ENCODE data around the gene MAP3K2.

MAP3K2 gene, protein sequence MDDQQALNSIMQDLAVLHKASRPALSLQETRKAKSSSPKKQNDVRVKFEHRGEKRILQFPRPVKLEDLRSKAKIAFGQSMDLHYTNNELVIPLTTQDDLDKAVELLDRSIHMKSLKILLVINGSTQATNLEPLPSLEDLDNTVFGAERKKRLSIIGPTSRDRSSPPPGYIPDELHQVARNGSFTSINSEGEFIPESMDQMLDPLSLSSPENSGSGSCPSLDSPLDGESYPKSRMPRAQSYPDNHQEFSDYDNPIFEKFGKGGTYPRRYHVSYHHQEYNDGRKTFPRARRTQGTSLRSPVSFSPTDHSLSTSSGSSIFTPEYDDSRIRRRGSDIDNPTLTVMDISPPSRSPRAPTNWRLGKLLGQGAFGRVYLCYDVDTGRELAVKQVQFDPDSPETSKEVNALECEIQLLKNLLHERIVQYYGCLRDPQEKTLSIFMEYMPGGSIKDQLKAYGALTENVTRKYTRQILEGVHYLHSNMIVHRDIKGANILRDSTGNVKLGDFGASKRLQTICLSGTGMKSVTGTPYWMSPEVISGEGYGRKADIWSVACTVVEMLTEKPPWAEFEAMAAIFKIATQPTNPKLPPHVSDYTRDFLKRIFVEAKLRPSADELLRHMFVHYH

DNA sequence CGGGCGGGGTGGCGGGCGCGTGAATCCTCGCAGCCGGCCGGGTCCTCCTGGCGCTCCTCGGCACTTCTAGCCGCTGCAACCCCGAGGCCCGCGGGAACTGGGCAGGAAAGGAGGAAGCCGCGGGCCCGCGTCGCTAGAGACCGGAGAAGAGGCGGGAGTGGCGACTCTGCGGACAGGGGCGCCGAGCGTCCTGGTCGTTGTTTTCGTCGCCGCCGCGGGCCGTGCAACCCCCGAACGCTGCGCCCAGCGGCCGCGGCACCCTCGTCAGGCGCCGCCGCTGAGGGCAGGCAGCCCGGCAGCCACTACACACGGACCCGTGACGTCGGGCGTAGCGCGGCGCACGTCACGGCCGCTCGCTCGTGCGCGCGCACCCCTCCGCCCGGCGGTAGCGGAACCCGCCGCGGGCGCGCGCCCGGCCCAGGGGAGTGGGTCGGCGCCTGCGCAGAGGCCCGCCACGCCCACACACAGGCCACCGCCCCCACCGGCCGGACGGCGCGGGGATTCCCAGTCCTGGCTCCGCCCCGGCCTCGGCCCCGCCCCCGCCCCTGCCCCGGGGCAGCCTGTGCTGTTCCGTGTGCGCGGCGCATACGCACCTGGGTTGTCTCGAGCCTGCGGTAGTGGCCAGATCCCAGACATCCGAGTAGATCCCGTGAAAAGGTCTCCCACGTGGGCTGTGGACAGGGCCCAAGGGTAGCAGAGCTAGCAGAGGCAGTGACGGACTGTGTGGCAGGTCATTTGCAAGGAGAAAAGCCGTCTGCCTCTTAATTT lies at the start of gene MAP3K2:
MAP3K2 (minus strand) TSS at position 321 of the 768 bp plus-strand sequence. CDS start 44,846 bp downstream, outside the sequence.
- peak; percentile 55 to 70 for DNase-seq

DNA sequence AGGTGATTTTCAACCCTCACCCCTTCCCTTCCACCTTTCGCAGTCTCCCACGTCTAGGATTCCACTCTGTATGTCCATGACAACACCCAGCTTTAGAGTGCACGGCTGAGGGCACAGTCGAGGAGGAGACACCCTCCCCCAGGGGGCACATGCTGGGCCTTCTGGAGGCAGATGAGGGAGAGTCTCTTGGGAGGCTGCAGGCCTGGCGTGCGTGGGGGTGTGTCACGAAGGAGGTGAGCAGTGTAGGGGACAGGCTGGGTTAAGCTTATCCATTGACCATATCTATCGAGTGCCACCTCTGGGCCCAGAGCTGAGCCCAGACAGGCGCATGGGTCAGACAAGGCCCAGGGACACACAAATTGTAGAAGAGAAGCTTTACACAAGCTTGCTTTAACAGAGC lies 49.3 kb upstream of the MAP3K2 start:
- no peak for DNase-seq

DNA sequence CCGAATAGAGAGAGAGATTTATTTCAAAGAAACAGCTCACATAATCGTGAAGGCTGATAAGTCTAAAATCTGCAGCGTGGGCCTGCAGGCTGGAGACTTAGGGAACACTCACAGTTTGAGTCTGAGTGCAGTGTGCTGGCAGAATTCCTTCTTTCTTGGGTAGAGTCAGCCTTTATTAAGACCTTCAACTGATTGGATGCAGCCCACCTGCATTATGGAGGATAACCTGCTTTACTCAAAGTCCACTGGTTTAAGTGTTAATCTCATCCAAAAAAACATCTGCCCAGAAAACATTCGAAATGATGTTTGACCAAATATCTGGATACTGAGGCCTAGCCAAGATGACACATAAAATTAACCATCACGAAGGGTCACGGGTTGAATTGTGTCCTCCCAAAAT lies 46.7 kb upstream of the MAP3K2 start:
- DNase-seq, result no peak

DNA sequence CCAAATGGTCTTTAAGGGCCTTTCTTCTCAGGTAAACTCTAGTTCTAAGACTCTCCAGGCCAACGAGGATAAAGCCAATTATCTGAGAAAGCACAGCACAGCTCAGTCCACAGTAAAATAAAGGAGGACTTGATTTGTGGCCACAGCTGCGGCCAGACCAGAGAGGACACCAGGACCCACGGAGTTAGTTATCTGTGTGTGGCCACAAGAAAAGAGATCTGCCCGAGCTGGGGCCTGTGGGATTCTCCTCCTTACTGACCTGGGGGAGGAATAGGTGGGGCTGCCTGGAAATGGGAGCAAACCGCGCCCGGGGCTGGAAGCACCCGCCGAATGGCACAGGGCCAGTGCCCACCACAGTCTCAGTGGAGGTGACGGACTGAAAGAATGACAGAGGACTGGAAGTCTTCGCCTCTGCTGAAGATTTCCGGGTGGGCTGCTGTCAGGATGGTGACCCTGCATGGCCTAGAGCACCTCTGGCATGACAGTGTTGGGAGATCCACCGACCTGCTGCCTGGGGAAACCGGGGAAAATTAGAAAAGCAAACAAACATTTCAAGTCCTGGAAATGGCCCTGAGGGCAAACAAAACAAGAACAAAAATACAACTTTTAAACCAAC lies 43.7 kb upstream of the MAP3K2 start:
- DNase-seq, result no peak

DNA sequence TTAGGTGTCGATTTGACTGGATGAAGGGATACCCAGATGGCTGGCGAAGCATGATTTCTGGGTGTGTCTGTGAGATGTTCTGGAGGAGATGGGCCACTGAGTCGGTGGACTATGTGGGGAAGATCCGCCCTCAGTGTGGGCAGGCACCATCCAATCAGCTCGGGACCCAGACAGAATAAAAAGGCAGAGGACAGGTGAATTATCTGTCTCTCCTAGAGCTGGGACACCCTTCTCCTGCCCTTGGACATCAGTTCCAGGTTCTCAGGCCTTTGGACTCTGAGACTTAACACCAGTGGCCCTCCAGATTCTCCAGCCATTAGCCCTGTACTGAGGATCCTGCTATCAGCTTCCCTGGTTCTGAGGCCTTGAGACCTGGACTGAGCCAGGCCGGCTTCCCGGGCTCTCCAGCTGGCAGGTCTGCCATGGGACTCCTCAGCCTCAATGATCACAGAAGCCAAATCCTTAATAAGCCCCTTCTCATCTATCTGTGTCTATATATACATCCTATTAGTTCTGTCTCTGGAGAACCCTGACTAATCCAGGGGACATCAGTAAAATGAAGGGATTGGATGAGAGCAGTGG lies 42.2 kb upstream of the MAP3K2 start:
- no peak for DNase-seq

DNA sequence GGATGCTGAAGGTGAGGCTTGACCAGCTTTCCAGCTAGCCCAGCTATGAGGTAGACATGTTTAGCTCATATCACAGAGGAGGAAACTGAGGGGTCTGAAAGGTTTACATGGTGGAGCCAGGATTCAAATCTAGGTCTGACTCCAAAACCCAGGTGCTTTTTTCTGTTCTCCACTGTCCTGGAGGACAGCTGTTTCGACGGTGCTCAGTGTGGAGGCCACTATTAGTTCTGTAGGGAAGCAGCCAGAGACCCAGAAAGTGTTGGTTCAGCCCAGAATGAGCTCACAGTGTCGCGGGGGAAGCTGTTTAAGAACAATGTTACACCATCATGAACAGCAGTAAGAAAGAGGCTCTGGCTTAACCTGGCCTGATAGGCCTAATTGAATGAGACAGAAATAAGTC lies 41.5 kb upstream of the MAP3K2 start:
- no peak for DNase-seq

DNA sequence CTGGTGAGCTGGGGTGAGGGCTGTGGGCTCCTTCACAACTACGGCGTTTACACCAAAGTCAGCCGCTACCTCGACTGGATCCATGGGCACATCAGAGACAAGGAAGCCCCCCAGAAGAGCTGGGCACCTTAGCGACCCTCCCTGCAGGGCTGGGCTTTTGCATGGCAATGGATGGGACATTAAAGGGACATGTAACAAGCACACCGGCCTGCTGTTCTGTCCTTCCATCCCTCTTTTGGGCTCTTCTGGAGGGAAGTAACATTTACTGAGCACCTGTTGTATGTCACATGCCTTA lies 41.0 kb upstream of the MAP3K2 start:
- no peak for DNase-seq

DNA sequence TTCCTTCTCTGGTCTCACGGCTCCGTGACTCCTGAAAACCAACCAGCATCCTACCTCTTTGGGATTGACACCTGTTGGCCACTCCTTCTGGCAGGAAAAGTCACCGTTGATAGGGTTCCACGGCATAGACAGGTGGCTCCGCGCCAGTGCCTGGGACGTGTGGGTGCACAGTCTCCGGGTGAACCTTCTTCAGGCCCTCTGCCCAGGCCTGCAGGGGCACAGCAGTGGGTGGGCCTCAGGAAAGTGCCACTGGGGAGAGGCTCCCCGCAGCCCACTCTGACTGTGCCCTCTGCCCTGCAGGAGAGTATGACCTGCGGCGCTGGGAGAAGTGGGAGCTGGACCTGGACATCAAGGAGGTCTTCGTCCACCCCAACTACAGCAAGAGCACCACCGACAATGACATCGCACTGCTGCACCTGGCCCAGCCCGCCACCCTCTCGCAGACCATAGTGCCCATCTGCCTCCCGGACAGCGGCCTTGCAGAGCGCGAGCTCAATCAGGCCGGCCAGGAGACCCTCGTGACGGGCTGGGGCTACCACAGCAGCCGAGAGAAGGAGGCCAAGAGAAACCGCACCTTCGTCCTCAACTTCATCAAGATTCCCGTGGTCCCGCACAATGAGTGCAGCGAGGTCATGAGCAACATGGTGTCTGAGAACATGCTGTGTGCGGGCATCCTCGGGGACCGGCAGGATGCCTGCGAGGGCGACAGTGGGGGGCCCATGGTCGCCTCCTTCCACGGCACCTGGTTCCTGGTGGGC lies 40.5 kb upstream of the MAP3K2 start:
- no peak for DNase-seq

DNA sequence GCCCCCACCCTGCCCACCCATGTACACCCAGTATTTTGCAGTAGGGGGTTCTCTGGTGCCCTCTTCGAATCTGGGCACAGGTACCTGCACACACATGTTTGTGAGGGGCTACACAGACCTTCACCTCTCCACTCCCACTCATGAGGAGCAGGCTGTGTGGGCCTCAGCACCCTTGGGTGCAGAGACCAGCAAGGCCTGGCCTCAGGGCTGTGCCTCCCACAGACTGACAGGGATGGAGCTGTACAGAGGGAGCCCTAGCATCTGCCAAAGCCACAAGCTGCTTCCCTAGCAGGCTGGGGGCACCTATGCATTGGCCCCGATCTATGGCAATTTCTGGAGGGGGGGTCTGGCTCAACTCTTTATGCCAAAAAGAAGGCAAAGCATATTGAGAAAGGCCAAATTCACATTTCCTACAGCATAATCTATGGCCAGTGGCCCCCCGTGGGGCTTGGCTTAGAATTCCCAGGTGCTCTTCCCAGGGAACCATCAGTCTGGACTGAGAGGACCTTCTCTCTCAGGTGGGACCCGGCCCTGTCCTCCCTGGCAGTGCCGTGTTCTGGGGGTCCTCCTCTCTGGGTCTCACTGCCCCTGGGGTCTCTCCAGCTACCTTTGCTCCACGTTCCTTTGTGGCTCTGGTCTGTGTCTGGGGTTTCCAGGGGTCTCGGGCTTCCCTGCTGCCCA lies 39.7 kb upstream of the MAP3K2 start:
- DNase-seq, result no peak

DNA sequence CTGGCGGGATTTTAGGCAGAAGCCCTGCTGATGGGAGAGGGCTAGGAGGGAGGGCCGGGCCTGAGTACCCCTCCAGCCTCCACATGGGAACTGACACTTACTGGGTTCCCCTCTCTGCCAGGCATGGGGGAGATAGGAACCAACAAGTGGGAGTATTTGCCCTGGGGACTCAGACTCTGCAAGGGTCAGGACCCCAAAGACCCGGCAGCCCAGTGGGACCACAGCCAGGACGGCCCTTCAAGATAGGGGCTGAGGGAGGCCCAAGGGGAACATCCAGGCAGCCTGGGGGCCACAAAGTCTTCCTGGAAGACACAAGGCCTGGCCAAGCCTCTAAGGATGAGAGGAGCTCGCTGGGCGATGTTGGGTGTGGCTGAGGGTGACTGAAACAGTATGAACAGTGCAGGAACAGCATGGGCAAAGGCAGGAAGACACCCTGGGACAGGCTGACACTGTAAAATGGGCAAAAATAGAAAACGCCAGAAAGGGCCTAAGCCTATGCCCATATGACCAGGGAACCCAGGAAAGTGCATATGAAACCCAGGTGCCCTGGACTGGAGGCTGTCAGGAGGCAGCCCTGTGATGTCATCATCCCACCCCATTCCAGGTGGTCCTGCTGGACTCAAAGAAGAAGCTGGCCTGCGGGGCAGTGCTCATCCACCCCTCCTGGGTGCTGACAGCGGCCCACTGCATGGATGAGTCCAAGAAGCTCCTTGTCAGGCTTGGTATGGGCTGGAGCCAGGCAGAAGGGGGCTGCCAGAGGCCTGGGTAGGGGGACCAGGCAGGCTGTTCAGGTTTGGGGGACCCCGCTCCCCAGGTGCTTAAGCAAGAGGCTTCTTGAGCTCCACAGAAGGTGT lies 39.0 kb upstream of the MAP3K2 start:
- DNase-seq, result no peak

DNA sequence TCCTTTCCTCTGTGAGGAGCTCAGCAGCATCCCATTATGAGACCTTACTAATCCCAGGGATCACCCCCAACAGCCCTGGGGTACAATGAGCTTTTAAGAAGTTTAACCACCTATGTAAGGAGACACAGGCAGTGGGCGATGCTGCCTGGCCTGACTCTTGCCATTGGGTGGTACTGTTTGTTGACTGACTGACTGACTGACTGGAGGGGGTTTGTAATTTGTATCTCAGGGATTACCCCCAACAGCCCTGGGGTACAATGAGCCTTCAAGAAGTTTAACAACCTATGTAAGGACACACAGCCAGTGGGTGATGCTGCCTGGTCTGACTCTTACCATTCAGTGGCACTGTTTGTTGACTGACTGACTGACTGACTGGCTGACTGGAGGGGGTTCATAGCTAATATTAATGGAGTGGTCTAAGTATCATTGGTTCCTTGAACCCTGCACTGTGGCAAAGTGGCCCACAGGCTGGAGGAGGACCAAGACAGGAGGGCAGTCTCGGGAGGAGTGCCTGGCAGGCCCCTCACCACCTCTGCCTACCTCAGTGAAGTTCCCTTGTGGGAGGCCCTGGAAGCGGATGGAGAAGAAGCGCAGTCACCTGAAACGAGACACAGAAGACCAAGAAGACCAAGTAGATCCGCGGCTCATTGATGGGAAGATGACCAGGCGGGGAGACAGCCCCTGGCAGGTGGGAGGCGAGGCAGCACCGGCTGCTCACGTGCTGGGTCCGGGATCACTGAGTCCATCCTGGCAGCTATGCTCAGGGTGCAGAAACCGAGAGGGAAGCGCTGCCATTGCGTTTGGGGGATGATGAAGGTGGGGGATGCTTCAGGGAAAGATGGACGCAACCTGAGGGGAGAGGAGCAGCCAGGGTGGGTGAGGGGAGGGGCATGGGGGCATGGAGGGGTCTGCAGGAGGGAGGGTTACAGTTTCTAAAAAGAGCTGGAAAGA lies 38.0 kb upstream of the MAP3K2 start:
- no peak for DNase-seq

DNA sequence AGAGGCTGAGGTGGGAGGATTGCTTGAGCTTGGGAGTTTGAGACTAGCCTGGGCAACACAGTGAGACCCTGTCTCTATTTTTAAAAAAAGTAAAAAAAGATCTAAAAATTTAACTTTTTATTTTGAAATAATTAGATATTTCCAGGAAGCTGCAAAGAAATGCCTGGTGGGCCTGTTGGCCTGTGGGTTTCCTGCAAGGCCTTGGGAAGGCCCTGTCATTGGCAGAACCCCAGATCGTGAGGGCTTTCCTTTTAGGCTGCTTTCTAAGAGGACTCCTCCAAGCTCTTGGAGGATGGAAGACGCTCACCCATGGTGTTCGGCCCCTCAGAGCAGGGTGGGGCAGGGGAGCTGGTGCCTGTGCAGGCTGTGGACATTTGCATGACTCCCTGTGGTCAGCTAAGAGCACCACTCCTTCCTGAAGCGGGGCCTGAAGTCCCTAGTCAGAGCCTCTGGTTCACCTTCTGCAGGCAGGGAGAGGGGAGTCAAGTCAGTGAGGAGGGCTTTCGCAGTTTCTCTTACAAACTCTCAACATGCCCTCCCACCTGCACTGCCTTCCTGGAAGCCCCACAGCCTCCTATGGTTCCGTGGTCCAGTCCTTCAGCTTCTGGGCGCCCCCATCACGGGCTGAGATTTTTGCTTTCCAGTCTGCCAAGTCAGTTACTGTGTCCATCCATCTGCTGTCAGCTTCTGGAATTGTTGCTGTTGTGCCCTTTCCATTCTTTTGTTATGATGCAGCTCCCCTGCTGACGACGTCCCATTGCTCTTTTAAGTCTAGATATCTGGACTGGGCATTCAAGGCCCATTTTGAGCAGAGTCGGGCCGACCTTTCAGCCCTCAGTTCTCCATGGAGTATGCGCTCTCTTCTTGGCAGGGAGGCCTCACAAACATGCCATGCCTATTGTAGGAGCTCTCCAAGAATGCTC lies 37.1 kb upstream of the MAP3K2 start:
- no peak for DNase-seq

DNA sequence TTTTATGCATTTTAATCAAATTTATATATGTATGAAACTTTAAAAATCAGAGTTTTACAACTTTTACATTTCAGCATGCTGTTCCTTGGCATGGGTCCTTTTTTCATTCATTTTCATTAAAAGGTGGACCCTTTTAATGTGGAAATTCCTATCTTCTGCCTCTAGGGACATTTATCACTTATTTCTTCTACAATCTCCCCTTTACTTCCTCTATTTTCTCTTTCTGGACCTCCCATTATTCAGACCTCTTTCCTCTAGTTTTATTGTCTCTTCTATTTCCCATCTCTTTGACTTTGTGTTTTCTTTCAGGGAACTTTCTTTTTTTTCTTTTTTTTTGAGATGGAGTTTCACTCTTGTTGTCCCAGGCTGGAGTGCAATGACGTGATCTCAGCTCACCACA lies 36.1 kb upstream of the MAP3K2 start:
- no peak for DNase-seq

DNA sequence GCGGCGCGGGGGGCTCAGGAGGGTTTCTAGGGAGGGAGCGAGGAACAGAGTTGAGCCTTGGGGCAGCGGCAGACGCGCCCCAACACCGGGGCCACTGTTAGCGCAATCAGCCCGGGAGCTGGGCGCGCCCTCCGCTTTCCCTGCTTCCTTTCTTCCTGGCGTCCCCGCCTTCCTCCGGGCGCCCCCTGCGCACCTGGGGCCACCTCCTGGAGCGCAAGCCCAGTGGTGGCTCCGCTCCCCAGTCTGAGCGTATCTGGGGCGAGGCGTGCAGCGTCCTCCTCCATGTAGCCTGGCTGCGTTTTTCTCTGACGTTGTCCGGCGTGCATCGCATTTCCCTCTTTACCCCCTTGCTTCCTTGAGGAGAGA lies 35.7 kb upstream of the MAP3K2 start:
- no peak for DNase-seq

DNA sequence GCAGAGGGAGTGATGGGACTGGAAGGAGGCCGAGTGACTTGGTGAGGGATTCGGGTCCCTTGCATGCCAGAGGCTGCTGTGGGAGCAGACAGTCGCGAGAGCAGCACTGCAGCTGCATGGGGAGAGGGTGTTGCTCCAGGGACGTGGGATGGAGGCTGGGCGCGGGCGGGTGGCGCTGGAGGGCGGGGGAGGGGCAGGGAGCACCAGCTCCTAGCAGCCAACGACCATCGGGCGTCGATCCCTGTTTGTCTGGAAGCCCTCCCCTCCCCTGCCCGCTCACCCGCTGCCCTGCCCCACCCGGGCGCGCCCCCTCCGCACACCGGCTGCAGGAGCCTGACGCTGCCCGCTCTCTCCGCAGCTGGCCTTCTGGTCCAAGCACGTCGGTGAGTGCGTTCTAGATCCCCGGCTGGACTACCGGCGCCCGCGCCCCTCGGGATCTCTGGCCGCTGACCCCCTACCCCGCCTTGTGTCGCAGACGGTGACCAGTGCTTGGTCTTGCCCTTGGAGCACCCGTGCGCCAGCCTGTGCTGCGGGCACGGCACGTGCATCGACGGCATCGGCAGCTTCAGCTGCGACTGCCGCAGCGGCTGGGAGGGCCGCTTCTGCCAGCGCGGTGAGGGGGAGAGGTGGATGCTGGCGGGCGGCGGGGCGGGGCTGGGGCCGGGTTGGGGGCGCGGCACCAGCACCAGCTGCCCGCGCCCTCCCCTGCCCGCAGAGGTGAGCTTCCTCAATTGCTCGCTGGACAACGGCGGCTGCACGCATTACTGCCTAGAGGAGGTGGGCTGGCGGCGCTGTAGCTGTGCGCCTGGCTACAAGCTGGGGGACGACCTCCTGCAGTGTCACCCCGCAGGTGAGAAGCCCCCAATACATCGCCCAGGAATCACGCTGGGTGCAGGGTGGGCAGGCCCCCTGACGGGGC lies 35.0 kb upstream of the MAP3K2 start:
- DNase-seq, result no peak

DNA sequence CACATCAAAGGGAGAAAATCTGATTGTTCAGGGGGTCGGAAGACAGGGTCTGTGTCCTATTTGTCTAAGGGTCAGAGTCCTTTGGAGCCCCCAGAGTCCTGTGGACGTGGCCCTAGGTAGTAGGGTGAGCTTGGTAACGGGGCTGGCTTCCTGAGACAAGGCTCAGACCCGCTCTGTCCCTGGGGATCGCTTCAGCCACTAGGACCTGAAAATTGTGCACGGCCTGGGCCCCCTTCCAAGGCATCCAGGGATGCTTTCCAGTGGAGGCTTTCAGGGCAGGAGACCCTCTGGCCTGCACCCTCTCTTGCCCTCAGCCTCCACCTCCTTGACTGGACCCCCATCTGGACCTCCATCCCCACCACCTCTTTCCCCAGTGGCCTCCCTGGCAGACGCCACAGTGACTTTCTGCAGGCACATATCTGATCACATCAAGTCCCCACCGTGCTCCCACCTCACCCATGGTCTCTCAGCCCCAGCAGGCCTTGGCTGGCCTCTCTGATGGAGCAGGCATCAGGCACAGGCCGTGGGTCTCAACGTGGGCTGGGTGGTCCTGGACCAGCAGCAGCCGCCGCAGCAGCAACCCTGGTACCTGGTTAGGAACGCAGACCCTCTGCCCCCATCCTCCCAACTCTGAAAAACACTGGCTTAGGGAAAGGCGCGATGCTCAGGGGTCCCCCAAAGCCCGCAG lies 34.2 kb upstream of the MAP3K2 start:
- no peak for DNase-seq

All from NCI-H187 (cell line).